Activated effector memory CD4-positive, alpha-beta T cell treated with anti-CD3 and anti-CD28 coated beads, Interleukin-2, amount 50 U/mL, for 16 hours (primary cell): Measurements from ENCODE around the gene HSD17B3.
A peak's percentile ranks its signal among the peaks of the same experiment; 100 is the strongest.

Source experiments
- DNase-seq: peaks from one replicate; pipeline ENCODE4 v3.0.0-alpha.2; 2020

Gene HSD17B3

GRCh38 chr9:96232164-96232538 lies 69.8 kb downstream of the HSD17B3 start:
- no peak for DNase-seq

DNA sequence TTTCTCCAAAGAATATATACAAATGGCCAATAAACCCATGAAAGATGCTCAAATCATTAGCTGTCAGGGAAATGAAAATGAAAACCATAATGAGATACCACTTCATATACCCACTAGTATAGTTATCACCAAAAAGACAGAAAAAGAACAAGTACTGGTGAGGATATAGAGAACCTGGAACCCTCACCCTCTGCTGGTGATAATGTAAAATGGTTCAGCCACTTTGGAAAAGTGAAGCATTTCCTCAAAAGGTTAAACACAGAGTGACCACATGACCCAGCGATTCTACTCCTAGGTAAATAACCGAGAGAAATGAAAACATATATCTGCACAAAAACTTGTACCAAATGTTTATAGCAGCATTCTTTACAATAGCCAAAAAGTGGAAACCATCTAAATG lies 72.0 kb downstream of the HSD17B3 start:
- DNase-seq: no peak

- no peak for DNase-seq
Measured at GRCh38 chr9:96222132-96222531, 79.8 kb downstream of the HSD17B3 start.

GRCh38 chr9:96219900-96220257 lies 82.1 kb downstream of the HSD17B3 start:
- no peak for DNase-seq

DNA sequence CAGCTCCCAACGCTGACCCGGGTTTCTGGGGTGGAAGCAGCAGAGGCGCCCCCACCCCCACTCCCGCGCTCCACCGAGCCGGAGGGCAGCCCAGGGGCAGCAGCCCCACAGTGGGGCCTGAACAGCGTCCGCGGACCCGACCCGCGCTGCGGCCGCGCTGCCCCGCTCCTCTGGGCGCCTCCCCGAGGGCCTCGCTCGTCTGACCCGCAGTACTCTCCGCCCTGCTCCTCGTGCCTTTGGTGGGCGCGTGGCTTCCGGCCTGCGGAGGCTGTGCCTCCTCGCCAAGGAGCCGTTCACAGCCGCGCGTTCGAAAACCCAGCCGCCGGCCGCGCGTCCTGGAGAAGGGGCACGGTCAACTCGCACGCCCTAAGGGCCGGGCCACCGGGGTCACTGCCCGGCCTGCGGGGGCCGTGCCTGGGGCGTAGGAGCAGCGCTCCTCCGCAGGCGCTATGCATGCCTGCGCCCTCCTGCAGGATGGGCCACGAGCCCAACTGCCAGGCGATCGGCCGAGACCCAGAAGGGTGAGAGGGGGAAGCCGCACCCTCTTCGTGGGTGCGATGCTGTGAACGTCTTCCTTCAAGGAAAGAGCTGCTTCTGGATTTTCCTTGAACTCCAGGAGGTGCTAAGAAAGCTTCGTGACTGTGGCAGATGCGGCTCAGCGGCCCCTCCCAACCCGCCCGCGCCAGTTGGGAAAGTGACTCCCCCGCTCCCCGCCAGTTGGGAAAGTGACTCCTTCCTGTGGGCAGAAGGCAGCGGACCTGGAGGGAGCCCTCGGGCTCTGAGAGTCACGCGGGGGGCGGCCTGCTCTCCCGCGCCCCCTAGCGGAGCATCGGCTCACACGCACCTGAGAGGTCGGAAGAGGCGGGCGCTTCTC lies 82.7 kb downstream of the HSD17B3 start:
- peak; percentile 75 for DNase-seq

GRCh38 chr9:96217754-96218693 lies 84.0 kb downstream of the HSD17B3 start:
- DNase-seq: peak; percentile 90

DNA sequence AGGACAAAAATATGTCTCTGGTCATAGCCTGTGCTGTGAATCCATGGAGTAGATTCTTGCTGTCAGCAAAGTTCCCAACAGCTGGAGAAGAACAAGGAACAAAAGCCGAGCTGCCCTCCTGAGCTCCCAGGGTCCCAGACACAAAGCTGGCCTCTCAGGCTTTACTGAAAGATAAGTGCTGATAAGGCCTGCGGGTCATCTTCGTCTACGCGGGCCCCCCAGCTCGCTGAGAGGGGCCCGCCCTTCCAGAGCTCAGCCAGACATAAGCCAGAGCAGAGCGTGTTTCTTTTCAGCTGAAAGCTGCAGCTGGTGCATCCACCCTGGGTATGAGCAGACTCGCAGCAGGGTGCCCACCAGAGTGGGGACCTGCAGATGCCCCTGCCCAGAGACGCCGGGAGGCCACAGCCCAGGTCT lies 84.7 kb downstream of the HSD17B3 start:
- no peak for DNase-seq

DNA sequence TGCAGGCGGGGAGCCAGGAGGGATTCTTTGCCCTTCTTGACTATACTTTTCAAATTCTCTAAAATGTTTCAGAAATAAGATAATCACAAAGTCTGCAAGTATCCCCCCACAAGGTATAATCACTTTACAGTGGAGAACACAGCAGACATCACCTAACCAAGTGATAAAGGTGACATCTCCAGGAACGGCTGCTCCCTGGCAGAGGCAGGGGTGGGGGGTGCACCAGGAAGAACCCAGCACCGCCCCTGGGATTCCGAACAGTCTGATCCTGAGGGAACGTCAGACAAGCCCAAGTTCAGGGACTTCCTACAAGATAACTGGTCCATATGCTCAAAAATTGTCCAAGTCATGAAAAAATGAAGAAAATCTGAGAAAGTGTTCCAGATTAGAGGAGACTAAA lies 85.4 kb downstream of the HSD17B3 start:
- DNase-seq: no peak

DNA sequence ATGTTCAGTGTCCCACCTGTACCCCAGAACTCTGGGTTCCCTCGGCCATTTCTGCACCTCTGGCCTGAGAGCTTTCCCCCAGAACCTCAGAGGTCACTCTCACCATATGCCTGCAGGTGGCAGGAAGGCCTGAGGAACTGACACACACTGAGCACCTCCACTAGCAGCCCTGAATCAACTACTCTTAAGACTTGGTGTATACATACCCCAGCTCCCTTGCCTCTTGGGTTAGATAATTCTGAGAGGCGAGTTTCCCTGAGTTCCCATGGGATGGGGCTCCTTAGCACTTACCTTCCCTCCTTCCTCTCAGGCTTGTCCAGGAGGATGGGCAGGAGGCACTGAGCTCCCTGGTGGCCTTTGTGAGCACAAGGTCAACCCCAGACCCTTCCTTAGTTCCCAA lies 86.1 kb downstream of the HSD17B3 start:
- DNase-seq: no peak

DNA sequence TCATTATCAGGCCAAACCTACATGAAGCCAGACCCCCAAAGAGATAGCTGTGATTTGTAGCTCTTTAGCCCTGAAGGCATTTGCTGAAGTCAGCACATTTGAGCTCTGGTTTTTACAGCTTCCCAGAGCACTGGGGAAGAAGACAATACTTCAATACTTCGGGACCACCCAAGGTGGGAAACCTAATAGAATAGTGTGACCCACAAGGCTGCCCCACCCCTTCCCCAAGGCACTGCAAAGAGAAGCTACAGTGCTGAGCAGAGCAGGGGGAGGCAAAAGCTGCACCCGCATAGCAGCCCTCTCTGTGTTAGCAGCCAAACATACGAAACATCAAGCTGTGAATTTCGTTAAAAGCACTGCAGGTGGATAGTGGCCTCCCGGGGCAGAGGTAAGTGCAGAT lies 87.3 kb downstream of the HSD17B3 start:
- no peak for DNase-seq

GRCh38 chr9:96209407-96210271 lies 92.3 kb downstream of the HSD17B3 start:
- no peak for DNase-seq

- DNase-seq: no peak
Measured at GRCh38 chr9:96206156-96206751, 95.7 kb downstream of the HSD17B3 start.

GRCh38 chr9:96204853-96205252 lies 97.1 kb downstream of the HSD17B3 start:
- DNase-seq: no peak

GRCh38 chr9:96203867-96204501 lies 98.0 kb downstream of the HSD17B3 start:
- DNase-seq: no peak

- no peak for DNase-seq
Measured at GRCh38 chr9:96202971-96203780, 98.8 kb downstream of the HSD17B3 start.

DNA sequence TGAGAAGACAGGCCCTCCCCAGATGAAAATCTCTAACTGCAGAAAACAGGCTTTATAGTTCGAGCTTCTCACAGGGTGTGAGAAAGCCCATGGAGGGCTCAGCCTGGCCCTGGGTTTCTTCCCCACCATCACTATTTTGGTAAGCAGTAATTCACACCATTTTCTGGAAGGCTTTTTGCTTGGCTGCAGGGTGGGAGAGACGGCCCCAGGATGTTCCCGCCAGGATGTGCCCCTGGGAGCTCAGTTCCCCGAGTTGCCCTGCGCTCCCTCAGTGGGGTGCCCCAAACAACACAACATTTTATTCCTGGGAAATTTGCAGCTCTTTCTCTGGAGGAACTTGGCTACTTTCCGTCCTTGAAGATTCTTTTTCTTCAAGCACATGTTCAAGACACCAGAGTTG lies 100.8 kb downstream of the HSD17B3 start:
- no peak for DNase-seq

- DNase-seq: no peak
Measured at GRCh38 chr9:96199006-96199405, 103.0 kb downstream of the HSD17B3 start.

DNA sequence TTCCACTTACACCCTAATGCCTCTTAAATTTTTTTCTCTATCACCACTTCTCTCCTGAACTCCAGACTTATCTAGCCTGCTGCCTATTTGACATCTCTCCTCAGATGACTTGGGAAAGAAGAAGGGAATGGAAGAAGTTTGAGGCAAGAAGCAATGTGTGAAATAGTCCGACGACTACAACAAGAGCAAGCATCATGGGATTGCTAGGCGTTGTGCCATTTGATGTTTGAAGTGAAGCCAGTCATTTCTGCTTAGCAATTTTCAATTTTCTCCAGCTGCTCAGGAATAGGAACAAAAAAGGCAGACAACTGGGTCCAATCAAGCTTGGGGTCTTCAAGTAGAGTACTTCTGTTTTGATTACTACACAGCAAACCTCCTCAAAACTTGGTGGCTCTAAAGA lies 106.4 kb downstream of the HSD17B3 start:
- DNase-seq: no peak

- no peak for DNase-seq
Measured at GRCh38 chr9:96193236-96193755, 108.7 kb downstream of the HSD17B3 start.

- DNase-seq: no peak
Measured at GRCh38 chr9:96192710-96193109, 109.3 kb downstream of the HSD17B3 start.

- no peak for DNase-seq
Measured at GRCh38 chr9:96189995-96190394, 112.0 kb downstream of the HSD17B3 start.
